Trophoblast cell (in vitro differentiated cells and primary cell): ENCODE data around the gene ZBTB48.

Experiments used
- DNase-seq, 2 donors: peaks; one replicate each; pipeline ENCODE4 v3.0.0-alpha.2; 2016
- H2AFZ ChIP-seq: 2 replicates; pipeline ENCODE4 v1.6.1; 2013; ENCODE audit warnings: low read length, moderate library complexity, mild to moderate bottlenecking; ENCODE audit not compliant: insufficient read depth, poor library complexity
- H2AK5ac ChIP-seq: 2 replicates; pipeline ENCODE4 v1.6.1; 2013; ENCODE audit warnings: mild to moderate bottlenecking, low read length
- H2BK120ac ChIP-seq: 2 replicates; pipeline ENCODE4 v1.6.1; 2013; ENCODE audit warnings: low read length, mild to moderate bottlenecking, moderate library complexity; ENCODE audit not compliant: insufficient read depth, poor library complexity
- H2BK12ac ChIP-seq: 2 replicates; pipeline ENCODE4 v1.6.1; 2013; ENCODE audit warnings: mild to moderate bottlenecking, low read length, moderate library complexity
- H2BK5ac ChIP-seq: 2 replicates; pipeline ENCODE4 v1.6.1; 2013; ENCODE audit warnings: low read length, low read depth, moderate library complexity, mild to moderate bottlenecking; ENCODE audit not compliant: poor library complexity
- H3K14ac ChIP-seq: 2 replicates; pipeline ENCODE4 v1.6.1; 2013; ENCODE audit warnings: mild to moderate bottlenecking, low read length
- H3K18ac ChIP-seq: 2 replicates; pipeline ENCODE4 v1.6.1; 2013; ENCODE audit warnings: mild to moderate bottlenecking, low read length
- H3K23ac ChIP-seq: 2 replicates; pipeline ENCODE4 v1.6.1; 2013; ENCODE audit warnings: low read length
- H3K27ac ChIP-seq: 2 replicates; pipeline ENCODE4 v1.5.1; 2013; ENCODE audit warnings: low read depth, mild to moderate bottlenecking, inconsistent platforms, low read length, moderate library complexity
- H3K27me3 ChIP-seq: 2 replicates; pipeline ENCODE4 v1.6.1; 2013; ENCODE audit warnings: inconsistent platforms, mild to moderate bottlenecking, low read length, moderate library complexity; ENCODE audit not compliant: insufficient read depth
- H3K36me3 ChIP-seq, 2 experiments: 1 replicate in 1 of 2; 2 replicates in 1 of 2; pipeline ENCODE4 v1.6.1; 2013; ENCODE audit warnings: low read length in 2 of 2, mild to moderate bottlenecking in 2 of 2, moderate library complexity in 1 of 2; ENCODE audit not compliant: insufficient read depth in 2 of 2, control insufficient read depth in 1 of 2
- H3K4ac ChIP-seq: 2 replicates; pipeline ENCODE4 v1.6.1; 2013; ENCODE audit warnings: low read depth, mild to moderate bottlenecking, low read length, moderate library complexity
- H3K4me1 ChIP-seq, 2 experiments: 1 replicate in 1 of 2; 2 replicates in 1 of 2; pipeline ENCODE4 v1.6.1; 2013; ENCODE audit warnings: low read length in 2 of 2, mild to moderate bottlenecking in 2 of 2, moderate library complexity in 1 of 2; ENCODE audit not compliant: insufficient read depth in 2 of 2, control insufficient read depth in 1 of 2
- H3K4me2 ChIP-seq: 2 replicates; pipeline ENCODE4 v1.6.1; 2013; ENCODE audit warnings: inconsistent platforms, mild to moderate bottlenecking, low read length, moderate library complexity
- H3K4me3 ChIP-seq: 2 replicates; pipeline ENCODE4 v1.5.1; 2013; ENCODE audit warnings: mild to moderate bottlenecking, low read depth, low read length, inconsistent platforms
- H3K79me1 ChIP-seq: one replicate; pipeline ENCODE4 v1.6.1; 2013; ENCODE audit warnings: low read length
- H3K79me2 ChIP-seq: 2 replicates; pipeline ENCODE4 v1.6.1; 2013; ENCODE audit warnings: low read length, mild to moderate bottlenecking; ENCODE audit not compliant: control insufficient read depth, insufficient read depth, poor library complexity
- H3K9ac ChIP-seq: 2 replicates; pipeline ENCODE4 v1.6.1; 2013; ENCODE audit warnings: mild to moderate bottlenecking, low read length
- H3K9me3 ChIP-seq: 2 replicates; pipeline ENCODE4 v1.6.1; 2013; ENCODE audit warnings: low read depth, mild to moderate bottlenecking, control low read depth, inconsistent platforms, low read length; ENCODE audit not compliant: insufficient read depth
- H4K12ac ChIP-seq: 2 replicates; pipeline ENCODE4 v1.6.1; 2013; ENCODE audit warnings: low read depth, mild to moderate bottlenecking, low read length, moderate library complexity
- H4K8ac ChIP-seq: 2 replicates; pipeline ENCODE4 v1.6.1; 2013; ENCODE audit warnings: low read depth, mild to moderate bottlenecking, low read length, moderate library complexity
- H4K91ac ChIP-seq: one replicate; pipeline ENCODE4 v1.6.1; 2013; ENCODE audit warnings: low read depth, mild to moderate bottlenecking, low read length, moderate library complexity
- WGBS: extraction: QIAGEN DNeasy Blood & Tissue Kit; methylation state at CpG from one replicate; pipeline ENCODE4 v1.1.7; 2013; ENCODE audit warnings: missing lambda C conversion rate; ENCODE audit not compliant: insufficient read length, insufficient coverage; ENCODE audit errors: extremely low coverage; 5-methylcytosine and 5-hydroxymethylcytosine counted together

ZBTB48 gene

GRCh38 chr1:6545276-6546112, 34.3 kb upstream of the ZBTB48 start:
- Histone ChIP-seq H3K79me2 (no peaks in the 10 kb centered on the region), H3K4me3 (no peak overlapping the region), H3K14ac (no peak overlapping the region), H4K8ac (no peak overlapping the region), H2BK5ac (no peak overlapping the region), H3K4ac (no peak overlapping the region), H3K23ac (no peak overlapping the region), H2BK120ac (no peak overlapping the region), H3K9me3 (peaks cover 1% of the 10 kb centered on the region), H2AFZ (no peak overlapping the region), H3K36me3 (peaks cover 40 to 69% of the 10 kb centered on the region in 2 experiments), H3K79me1 (no peaks in the 10 kb centered on the region), H3K4me1 (no peaks in the 10 kb centered on the region), H4K12ac (no peak overlapping the region), H3K4me2 (no peak overlapping the region), H3K9ac (no peak overlapping the region), H3K27ac (no peak overlapping the region), H2BK12ac (no peak overlapping the region), H3K27me3 (no peaks in the 10 kb centered on the region), H4K91ac (no peak overlapping the region), H3K18ac (no peak overlapping the region), H2AK5ac (no peak overlapping the region)
- no CpG with 5 or more reads among the region's 10 CpGs for WGBS
- no peak for DNase-seq

GRCh38 chr1:6546326-6546725, 33.5 kb upstream of the ZBTB48 start:
- Histone ChIP-seq H4K91ac (no peak overlapping the region), H3K27me3 (no peaks in the 10 kb centered on the region), H2BK5ac (no peak overlapping the region), H3K9ac (no peak overlapping the region), H3K27ac (no peak overlapping the region), H3K36me3 (peaks cover 38 to 68% of the 10 kb centered on the region in 2 experiments), H2AK5ac (no peak overlapping the region), H3K79me1 (no peaks in the 10 kb centered on the region), H4K8ac (no peak overlapping the region), H3K9me3 (peaks cover 1% of the 10 kb centered on the region), H3K4ac (no peak overlapping the region), H2BK12ac (no peak overlapping the region), H3K4me1 (no peaks in the 10 kb centered on the region), H2BK120ac (no peak overlapping the region), H3K4me2 (no peak overlapping the region), H3K23ac (no peak overlapping the region), H3K79me2 (no peaks in the 10 kb centered on the region), H4K12ac (no peak overlapping the region), H2AFZ (no peak overlapping the region), H3K18ac (no peak overlapping the region), H3K14ac (no peak overlapping the region), H3K4me3 (no peak overlapping the region)
- 100% methylated on average over 4 of the region's 5 CpGs for WGBS
- no peak for DNase-seq

GRCh38 chr1:6547301-6547700, 32.5 kb upstream of the ZBTB48 start:
- no CpG with 5 or more reads among the region's 4 CpGs for WGBS
- Histone ChIP-seq H3K36me3 (peaks cover 38 to 66% of the 10 kb centered on the region in 2 experiments), H3K14ac (no peak overlapping the region), H4K12ac (no peak overlapping the region), H4K8ac (no peak overlapping the region), H2BK5ac (no peak overlapping the region), H3K79me1 (no peaks in the 10 kb centered on the region), H3K4me1 (no peaks in the 10 kb centered on the region), H3K27ac (no peak overlapping the region), H4K91ac (no peak overlapping the region), H3K4ac (no peak overlapping the region), H3K9me3 (peaks cover 1% of the 10 kb centered on the region), H3K4me2 (no peak overlapping the region), H3K18ac (no peak overlapping the region), H3K27me3 (no peaks in the 10 kb centered on the region), H3K9ac (no peak overlapping the region), H3K4me3 (no peak overlapping the region), H3K23ac (no peak overlapping the region), H2BK12ac (no peak overlapping the region), H2AFZ (no peak overlapping the region), H3K79me2 (no peaks in the 10 kb centered on the region), H2BK120ac (no peak overlapping the region), H2AK5ac (no peak overlapping the region)
- no peak for DNase-seq

GRCh38 chr1:6554031-6554906, 25.5 kb upstream of the ZBTB48 start, which contains the start of gene NOL9:
TSS of gene NOL9 (minus strand) at chr1:6554513. CDS start at chr1:6554502, 11 bp downstream.
- Histone ChIP-seq H3K79me1 (peaks cover 2% of the 10 kb centered on the region), H2BK5ac (peak within 1 kb of the TSS; percentile 82), H2BK12ac (no peak within 1 kb of the TSS), H3K9ac (peak within 1 kb of the TSS; percentile 100), H3K27ac (no peak within 1 kb of the TSS), H4K91ac (peak within 1 kb of the TSS; percentile 71), H4K12ac (peak within 1 kb of the TSS; percentile 82), H3K4me3 (peak within 1 kb of the TSS; percentile 98), H3K4me2 (peak within 1 kb of the TSS; percentile 96), H2AK5ac (no peak within 1 kb of the TSS), H2BK120ac (no peak within 1 kb of the TSS), H3K79me2 (peaks cover 8% of the 10 kb centered on the region), H4K8ac (peak within 1 kb of the TSS; percentile 97), H3K36me3 (peaks cover 4 to 12% of the 10 kb centered on the region in 2 experiments), H3K4ac (peak within 1 kb of the TSS; percentile 64), H3K4me1 (peaks cover 3% of the 10 kb centered on the region in 2 experiments), H3K23ac (no peak within 1 kb of the TSS), H3K27me3 (no peaks in the 10 kb centered on the region), H3K9me3 (peaks cover 2% of the 10 kb centered on the region), H3K14ac (peak within 1 kb of the TSS; percentile 71), H2AFZ (peak within 1 kb of the TSS; percentile 86), H3K18ac (peak within 1 kb of the TSS; percentile 87)
- peak; percentile 92 to 96 for DNase-seq
- no CpG with 5 or more reads among the region's 87 CpGs for WGBS
